Stimulated activated CD8-positive, alpha-beta memory T cell treated with anti-CD3 and anti-CD28 coated beads, Interleukin-15, amount 100 ng/mL, for 4 hours (primary cell): ENCODE measurements around the gene QSOX2.

Experiments used
- DNase-seq, 2 donors: peaks; one replicate each; pipeline ENCODE4 v3.0.0-alpha.2; 2020; ENCODE audit warnings: low read depth in 2 of 2

The QSOX2 gene

GRCh38 chr9:136223871-136224640 is 21.6 kb downstream of the QSOX2 start:
- no peak for DNase-seq

- no peak for DNase-seq
Observed at GRCh38 chr9:136222906-136223285, 22.7 kb downstream of the QSOX2 start.

GRCh38 chr9:136222166-136222905 is 23.3 kb downstream of the QSOX2 start:
- no peak for DNase-seq

GRCh38 chr9:136220017-136220729 is 25.4 kb downstream of the QSOX2 start:
- no peak for DNase-seq

GRCh38 chr9:136219276-136219675 is 26.3 kb downstream of the QSOX2 start:
- DNase-seq = no peak

GRCh38 chr9:136218673-136219072 is 26.9 kb downstream of the QSOX2 start:
- DNase-seq = no peak

- DNase-seq = no peak
Observed at GRCh38 chr9:136218271-136218670, 27.3 kb downstream of the QSOX2 start.

- no peak for DNase-seq
Observed at GRCh38 chr9:136216541-136217244, 28.9 kb downstream of the QSOX2 start.

GRCh38 chr9:136213733-136214132 is 31.9 kb downstream of the QSOX2 start:
- no peak for DNase-seq

- no peak for DNase-seq
Observed at GRCh38 chr9:136212345-136212950, 33.2 kb downstream of the QSOX2 start.

- no peak for DNase-seq
Observed at GRCh38 chr9:136211441-136212344, 33.9 kb downstream of the QSOX2 start.

GRCh38 chr9:136211006-136211405 is 34.6 kb downstream of the QSOX2 start:
- DNase-seq = no peak

GRCh38 chr9:136210276-136210675 is 35.3 kb downstream of the QSOX2 start:
- no peak for DNase-seq

- DNase-seq = no peak
Observed at GRCh38 chr9:136209786-136210185, 35.8 kb downstream of the QSOX2 start.

GRCh38 chr9:136209232-136209631 is 36.4 kb downstream of the QSOX2 start:
- DNase-seq = no peak

- DNase-seq = no peak
Observed at GRCh38 chr9:136208675-136209074, 36.9 kb downstream of the QSOX2 start.

- no peak for DNase-seq
Observed at GRCh38 chr9:136207616-136208015, 38.0 kb downstream of the QSOX2 start.

- no peak for DNase-seq
Observed at GRCh38 chr9:136206602-136207275, 38.9 kb downstream of the QSOX2 start.

GRCh38 chr9:136205707-136205992 is 40.0 kb downstream of the QSOX2 start:
- no peak for DNase-seq
